Epithelial cell of esophagus (primary cell): Measurements from ENCODE around the gene DGKH.
"Not testable (repeated sequence)": the region's sequence is repeated elsewhere in the genome, so short reads cannot be mapped to it uniquely, and the experiment has no call there.

ENCODE experiments used
- DNase-seq: peaks from one replicate; pipeline ENCODE4 v3.0.0; 2010; ENCODE audit warnings: low read depth
- H3K4me3 ChIP-seq: 2 replicates; pipeline ENCODE4 v1.5.1; 2011; ENCODE audit warnings: mild to moderate bottlenecking, low read length, control low read depth
- TF ChIP-seq, protein P1 (sequence below): IDR thresholded peaks from 2 replicates; pipeline ENCODE4 v1.5.1; 2011; ENCODE audit warnings: low read depth, mild to moderate bottlenecking, low read length, control low read depth, inconsistent platforms; ENCODE audit not compliant: insufficient read depth; ENCODE audit errors: missing control alignments

DGKH gene

DNA sequence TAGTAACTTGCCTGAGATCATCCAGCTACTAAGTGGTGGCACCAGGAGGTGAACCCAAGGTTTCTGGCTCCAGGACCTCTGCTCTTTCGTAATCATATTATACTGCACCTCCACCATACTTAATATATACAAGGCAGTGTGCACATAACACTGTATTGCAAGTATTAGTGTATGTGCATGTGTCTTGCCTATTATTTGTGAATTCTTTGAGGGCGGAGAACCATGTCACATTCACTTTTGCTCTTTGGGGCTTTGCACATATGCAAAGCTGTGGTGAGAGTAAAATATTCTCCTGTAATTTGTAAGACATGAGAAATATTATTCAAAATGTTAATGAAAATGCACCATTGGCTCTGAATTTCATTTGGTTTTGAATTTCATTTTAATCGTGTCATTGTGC lies 78.6 kb downstream of the DGKH start:
- H3K4me3 ChIP-seq = no peak overlapping the region
- no peak for DNase-seq
- TF ChIP-seq, protein P1, sequence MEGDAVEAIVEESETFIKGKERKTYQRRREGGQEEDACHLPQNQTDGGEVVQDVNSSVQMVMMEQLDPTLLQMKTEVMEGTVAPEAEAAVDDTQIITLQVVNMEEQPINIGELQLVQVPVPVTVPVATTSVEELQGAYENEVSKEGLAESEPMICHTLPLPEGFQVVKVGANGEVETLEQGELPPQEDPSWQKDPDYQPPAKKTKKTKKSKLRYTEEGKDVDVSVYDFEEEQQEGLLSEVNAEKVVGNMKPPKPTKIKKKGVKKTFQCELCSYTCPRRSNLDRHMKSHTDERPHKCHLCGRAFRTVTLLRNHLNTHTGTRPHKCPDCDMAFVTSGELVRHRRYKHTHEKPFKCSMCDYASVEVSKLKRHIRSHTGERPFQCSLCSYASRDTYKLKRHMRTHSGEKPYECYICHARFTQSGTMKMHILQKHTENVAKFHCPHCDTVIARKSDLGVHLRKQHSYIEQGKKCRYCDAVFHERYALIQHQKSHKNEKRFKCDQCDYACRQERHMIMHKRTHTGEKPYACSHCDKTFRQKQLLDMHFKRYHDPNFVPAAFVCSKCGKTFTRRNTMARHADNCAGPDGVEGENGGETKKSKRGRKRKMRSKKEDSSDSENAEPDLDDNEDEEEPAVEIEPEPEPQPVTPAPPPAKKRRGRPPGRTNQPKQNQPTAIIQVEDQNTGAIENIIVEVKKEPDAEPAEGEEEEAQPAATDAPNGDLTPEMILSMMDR = no peak

DNA sequence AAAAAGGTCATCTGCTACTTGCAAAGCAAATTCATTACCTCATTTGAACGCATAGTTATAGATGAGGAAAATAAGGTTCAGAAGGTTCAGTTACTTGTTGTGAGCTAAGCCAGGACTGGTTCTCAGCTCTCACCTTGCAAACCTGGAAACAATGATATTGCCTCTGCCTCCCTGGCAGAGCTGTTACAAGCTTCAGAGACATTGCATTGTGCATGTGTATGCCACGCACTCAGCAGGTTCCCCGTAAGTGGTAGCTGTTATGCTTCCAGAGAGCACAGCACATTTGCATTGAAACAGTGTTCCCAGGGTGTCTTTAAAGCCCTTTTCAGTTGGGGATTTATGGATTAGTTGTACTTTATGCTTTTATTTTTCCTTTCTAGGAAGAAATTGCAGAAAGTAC lies 80.6 kb downstream of the DGKH start:
- DNase-seq = no peak
- H3K4me3 ChIP-seq = no peak overlapping the region
- TF ChIP-seq, protein P1 = no peak

DNA sequence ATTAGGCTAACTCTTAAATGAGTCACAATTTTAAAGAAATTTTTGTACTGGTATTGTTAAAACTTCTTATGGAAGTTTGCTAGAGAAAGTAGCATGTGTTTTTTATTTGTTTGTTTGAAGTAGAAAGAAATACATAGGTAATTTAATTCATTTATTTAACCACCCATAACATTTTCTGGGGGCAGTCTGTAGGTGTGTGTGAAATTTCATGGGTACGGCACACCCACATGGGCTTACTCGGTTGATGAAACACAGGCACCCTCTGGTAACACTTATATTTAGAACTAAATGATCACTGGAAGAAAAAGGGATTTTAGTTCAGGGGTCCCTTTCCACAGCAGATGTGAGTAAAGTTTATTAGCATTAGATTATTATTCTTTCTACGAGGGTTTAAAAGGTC lies 88.1 kb downstream of the DGKH start:
- no peak overlapping the region for H3K4me3 ChIP-seq
- TF ChIP-seq, protein P1 = no peak
- DNase-seq = no peak

DNA sequence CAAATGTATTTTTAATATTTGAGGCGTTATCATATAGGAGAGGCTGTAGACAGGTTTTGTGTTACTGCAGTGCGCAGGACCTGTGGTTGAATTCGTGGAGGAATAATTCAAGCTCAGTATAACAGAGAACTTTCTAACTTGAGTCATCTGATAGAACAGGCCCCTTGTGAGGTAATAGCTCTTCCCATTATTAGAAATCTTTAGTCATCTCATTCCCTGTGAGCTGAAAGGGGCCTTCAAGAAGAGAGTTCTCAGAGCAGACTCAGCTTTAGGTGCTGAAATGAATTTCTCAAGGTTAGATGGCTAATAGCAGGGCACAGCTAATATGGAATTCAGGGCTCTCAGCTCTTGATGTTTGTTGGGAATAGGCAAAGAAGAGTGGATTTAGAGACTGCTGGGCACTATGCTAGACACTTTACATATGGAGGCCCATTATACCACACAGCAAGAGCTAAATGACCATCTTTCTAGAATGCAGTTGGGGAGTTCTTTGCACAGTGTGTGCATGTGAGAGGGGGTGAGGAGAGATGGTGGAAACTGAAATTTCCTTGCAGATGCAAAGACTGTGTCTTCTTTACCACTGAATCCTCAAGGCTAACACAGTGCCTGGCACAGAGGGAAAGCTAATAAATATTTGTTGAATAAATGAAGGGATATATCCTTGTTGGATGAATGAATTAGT lies 89.5 kb downstream of the DGKH start:
- no peak overlapping the region for H3K4me3 ChIP-seq
- TF ChIP-seq, protein P1 = no peak
- peak; percentile 54 for DNase-seq

DNA sequence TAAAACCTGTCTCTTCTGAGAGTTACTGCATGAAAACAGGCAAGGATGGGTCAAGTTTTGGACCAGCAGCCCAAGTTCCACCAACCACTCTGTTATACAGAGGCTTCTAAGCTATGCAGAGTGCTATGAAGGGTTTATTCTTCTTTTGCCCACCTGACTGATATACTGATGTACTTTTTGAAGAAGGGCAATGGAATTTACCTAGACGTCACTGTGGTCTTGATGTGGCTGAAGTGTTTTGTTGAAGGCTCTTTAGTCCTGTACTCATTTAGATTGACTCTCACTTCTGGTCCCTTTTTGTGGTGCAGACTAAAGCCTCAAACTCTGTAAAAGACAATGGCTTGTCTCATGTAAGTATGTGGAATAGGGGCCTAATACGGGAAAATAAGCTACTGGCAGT lies 92.0 kb downstream of the DGKH start:
- TF ChIP-seq, protein P1 = no peak
- DNase-seq = no peak
- H3K4me3 ChIP-seq = no peak overlapping the region

DNA sequence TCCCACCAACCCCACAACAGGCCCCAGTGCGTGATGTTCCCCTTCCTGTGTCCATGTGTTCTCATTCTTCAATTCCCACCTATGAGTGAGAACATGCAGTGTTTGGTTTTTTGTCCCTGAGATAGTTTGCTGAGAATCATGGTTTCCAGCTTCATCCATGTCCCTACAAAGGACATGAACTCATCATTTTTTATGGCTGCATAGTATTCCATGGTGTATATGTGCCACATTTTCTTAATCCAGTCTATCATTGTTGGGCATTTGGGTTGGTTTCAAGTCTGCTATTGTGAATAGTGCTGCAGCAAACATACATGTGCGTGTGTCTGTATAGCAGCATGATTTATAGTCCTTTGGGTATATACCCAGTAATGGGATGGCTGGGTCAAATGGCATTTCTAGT lies 92.6 kb downstream of the DGKH start:
- not testable (repeated sequence) for DNase-seq, H3K4me3 ChIP-seq

DNA sequence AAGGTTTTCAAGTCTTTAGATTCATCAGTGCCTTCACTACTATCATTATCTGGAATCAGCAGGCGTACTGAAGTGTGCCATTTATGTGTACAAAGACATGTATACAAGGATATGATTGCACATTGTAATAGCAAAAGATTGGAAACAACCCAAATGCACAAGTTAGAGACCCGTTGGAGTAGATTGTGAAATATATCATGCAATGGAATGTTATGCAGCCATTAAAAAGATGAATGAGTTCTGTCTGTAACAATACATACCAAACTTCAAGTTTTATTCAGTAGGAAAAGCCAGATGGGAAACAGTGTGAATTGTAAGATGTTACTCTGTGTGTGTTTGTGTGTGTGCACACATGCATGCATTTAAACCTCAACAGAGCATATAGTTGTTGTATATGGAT lies 97.9 kb downstream of the DGKH start:
- TF ChIP-seq, protein P1 = no peak

DNA sequence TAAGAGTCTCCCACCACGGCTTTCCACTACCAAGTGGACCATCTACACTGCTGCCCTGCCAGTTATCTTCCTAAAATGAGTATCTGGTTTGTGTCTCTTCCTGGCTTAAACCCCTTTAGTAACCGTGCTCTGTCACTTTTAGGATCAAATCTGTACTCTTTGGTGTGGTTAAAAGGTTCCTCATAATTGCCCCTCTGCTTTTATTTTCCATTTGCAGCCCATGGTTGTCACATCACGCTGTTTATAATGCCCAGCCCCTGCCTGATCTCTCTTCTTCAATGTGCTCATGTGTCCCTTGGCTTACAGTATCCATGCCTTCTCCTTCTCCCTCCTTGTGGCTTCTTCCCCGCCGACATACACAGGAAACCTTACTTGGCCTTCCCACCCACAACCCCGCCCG lies 100.1 kb downstream of the DGKH start:
- no peak overlapping the region for H3K4me3 ChIP-seq
- DNase-seq = no peak
- TF ChIP-seq, protein P1 = no peak

More for the DNA sequence above, 97.9 kb downstream of the DGKH start:
- no peak for DNase-seq
- no peak overlapping the region for H3K4me3 ChIP-seq
